HG03064 (cell line): ENCODE results near the gene VDAC2.
"Not testable (repeated sequence)": the region's sequence is repeated elsewhere in the genome, so short reads cannot be mapped to it uniquely, and the experiment has no call there.

Experiments
- ATAC-seq: cut with Tn5 transposase; IDR thresholded peaks from one replicate; pipeline ENCODE4 v1.9.1; 2021; ENCODE audit warnings: low read depth; ENCODE audit not compliant: unreplicated experiment

The VDAC2 gene, protein sequence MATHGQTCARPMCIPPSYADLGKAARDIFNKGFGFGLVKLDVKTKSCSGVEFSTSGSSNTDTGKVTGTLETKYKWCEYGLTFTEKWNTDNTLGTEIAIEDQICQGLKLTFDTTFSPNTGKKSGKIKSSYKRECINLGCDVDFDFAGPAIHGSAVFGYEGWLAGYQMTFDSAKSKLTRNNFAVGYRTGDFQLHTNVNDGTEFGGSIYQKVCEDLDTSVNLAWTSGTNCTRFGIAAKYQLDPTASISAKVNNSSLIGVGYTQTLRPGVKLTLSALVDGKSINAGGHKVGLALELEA

DNA sequence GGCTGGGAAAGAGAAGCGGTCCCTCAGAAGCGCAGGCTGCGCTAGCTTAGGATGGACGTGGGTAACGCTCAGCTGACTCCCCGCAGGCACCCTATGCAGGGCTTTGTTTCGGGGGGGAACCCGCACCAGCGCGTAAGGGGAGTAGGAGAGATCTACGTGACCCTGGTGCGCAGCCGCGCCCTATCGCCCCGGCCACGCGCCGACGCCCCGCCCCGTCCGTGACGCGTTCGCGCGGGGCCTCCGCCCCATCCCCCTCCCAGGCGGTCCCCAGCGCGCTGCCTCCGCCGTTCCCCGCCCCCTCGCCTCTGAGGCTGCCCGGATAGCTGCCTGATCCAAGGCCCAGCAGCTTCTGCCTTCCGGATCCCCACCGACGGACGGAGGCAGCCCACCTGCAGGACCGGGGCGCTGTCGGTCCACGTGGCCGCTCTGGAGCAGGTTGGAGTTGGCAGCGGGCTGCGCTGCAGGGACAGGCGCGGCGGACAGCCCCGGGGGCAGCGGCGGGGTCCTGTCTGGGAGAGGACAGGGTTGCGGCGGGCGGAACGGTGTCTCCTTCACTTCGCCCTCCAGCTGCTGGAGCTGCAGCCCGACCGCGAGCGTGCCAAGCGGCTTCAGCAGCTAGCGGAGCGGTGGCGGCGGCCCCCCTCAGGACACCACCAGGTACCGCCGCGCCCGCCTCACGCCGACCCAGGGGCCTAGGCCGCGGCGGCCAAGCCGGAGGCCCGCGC, at the start of gene VDAC2:
TSS of gene VDAC2 (plus strand) at position 515 of the 725 bp plus-strand sequence. CDS start 363 bp downstream, outside the sequence.
- ATAC-seq, result peak; percentile 82

DNA sequence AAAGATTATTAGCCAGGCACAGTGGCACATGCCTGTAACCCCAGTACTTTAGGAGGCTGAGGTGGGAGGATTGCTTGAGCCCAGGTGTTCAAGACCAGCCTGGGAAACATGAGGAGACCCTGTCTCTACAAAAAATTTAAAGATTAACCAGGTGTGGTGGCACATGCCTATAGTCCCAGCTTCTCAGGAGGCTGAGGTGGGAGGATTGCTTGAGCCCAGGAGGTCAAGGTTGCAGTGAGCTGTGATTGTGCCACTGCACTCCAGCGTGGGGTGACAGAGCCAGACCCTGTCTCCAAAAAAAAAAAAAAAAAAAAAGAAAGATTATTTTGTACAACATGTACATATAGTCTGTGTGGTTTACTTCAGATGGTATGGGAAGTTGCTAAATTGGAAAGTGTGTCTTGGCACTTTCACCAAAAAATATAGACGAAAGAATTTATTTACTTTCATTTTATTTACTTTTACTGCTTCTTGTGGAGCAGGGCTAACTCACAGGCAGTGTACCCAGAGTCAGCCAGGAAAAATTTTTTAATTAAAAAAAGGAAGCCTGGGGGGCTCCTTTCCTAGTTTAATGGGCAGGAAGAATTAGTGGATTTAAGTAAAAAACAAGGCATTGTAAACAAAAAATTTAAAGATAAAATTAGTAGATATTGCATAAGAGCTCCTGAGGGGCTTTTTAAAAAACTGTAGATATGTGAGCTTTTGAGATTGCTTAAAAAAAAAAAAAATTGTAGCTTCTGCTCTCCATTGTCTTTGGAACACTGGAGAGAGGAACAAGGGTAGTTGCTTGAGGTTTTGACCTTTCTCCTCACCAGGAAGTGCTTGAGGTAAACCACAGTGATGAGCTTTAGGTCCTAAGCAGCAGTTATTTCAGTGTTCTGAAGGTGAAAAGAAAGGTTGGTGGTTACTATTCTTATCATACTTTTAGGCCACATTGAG, 44.6 kb upstream of the VDAC2 start:
- peak; percentile 80 for ATAC-seq

DNA sequence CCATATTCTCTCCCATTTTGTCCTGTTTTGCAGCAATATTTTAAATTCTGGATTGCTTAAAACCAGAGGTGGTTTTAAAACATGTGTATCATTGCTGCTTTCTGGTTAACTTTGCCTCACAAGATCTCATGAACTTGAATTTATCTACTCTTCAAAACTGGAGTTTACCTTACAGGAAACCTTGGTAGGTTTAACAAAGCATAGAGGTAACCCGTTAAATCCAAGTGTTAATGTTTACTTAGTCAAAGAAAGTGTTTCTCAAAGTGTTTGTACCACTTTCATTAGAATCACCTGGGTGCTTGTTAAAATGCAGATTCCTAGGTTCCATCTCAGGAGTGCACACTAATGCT, 44.0 kb upstream of the VDAC2 start:
- ATAC-seq, result peak; percentile 34

DNA sequence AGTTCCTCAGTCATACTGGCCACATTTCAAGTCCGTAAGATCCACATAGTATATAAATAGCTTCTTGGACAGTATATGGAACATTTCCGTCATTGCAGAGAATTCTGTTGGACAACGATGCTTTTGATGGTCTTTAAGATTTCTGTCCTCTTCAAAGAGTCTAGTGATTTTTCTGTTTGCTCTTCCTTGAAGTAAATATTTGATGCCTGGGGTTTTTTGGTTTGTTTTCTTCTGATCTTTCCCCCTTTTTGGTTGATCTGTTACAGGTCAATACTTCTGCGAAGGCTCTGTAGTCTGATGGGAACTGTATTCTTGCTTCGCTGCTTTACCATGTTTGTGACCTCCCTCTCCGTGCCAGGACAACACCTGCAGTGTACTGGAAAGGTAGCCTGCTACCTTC, 42.3 kb upstream of the VDAC2 start:
- no peak for ATAC-seq

DNA sequence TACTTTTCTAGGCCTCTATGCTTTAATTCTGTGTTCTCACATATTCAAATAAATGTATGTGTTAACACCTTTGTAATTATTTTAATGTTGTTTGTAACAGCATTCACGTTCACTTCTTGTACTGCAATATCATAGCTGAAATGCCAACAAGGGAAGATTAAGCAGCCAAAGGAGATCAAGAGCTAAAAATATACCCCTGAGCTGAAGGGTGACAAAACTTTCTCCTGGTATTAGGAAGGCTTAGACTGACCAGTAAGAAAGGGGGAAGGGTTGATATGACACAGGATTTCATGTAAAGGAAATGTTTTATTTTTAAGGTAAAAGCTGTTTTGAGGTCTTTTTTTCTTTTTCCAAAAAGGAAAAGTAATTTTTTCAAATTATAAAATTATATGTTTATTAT, 40.4 kb upstream of the VDAC2 start:
- no peak for ATAC-seq

DNA sequence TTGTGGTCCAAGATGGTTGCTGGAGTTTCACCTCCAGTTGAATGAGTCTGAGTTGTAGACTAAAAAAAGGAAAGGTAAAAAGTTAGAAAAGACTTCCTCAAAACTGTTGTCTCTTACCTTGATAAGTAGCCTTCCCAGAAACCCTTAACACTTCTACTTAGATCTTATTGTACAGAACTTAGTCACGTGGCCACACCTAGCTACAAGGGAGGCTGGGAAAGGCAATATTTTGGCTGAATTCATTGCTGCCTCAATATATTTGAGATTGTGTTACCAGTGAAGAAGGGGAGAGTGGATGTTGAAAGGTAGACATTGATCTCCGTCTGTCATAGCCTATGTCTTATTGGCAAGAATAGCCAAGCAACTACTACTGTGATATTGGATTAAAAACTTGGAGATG, 35.5 kb upstream of the VDAC2 start:
- ATAC-seq, result no peak

DNA sequence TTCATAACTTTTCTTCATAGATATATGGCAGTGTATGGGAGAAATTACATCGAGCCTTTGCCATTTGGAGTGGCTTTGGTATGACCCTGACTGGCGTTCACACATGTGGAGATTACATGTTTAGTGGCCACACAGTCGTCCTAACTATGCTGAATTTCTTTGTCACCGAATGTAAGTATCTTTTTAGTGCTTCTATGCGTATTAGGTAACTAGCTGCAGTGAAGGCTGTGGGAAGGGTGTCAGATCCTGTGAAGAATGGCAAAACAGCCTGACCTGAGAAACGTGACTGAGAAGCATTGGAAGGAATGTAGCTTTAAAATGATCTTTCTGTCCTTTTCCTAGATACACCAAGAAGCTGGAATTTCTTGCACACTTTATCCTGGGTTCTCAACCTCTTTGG, 34.5 kb upstream of the VDAC2 start:
- ATAC-seq, result no peak

DNA sequence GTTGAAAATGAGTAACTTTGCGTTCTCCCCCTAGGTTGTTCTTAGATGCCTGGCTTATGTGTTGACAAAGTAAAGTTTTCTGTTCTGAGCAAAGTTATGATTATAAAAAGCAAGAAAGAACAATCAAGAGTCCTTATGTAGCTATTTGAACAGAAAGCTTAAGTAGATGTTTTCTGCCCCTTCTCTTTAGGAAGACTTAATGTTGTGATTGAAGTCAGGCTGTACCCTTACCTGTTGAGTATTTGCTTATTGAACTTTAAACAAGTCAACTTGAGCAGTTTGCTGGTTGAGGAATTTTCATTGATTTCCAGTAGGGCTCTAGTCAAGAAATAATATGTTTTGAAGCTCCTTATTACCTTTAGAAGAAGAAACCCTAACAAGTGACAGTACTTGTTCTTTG, 33.9 kb upstream of the VDAC2 start:
- ATAC-seq, result no peak

DNA sequence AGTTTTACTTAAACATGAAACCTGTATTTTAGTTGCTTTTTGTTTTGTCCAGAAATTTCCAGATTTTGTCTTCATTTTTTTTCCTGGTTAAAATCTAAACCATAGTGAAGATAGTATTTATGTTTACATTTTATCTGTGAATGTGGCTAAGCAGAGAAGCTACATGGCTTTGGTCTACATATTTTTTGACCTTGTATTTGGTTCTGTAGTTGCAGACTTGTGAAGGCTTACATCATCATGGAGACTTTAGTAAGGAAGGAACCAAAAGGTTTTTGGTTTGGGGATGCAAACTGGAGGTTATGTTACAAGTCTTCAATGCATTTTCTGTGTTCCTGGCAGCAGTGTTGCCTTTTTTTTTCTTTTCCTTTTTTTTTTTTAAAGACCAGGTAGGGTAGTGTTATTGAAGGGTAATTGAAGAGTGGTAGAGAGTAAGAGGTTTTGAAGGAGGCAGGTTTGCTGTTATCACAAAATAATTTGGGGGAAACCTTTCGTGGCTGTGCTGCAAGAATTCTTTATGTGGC, 30.9 kb upstream of the VDAC2 start:
- no peak for ATAC-seq

DNA sequence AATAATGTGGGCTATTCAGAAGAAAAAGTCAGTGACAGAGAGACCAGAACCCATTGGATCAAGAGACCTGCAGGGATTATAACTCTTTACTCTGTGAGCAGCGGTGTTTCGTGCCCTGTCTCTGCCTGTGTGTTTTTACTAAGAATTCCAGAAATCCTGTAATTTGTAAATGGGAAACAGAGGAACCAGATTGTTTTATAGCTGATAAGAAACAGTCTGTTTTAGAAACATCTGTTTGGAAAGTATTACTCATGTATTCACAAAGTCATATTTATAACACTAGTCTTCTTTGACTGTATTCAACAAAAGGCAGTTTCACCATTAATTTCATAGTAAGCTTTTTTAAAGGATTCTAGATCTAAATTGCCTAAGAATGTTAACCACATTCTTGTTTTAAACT, 30.0 kb upstream of the VDAC2 start:
- no peak for ATAC-seq

DNA sequence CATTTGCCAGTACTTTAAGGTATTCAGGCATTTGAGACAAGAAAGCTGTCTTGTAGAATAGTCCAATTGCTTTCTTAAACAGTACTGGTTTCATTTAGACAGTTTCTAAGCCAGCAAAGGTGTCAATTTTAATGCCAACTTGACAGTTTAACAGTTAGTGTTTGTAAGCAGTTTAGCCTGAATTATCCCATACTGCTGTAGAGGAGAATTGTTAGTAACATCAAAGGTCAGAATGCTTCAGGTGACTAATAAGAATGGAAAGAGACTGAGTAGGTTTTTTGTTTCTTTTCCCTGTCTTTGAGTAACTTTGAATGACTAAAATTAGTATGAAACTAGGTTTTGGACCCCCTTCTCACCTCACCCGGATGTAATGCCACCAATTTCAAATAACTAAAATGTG, 29.5 kb upstream of the VDAC2 start:
- no peak for ATAC-seq

DNA sequence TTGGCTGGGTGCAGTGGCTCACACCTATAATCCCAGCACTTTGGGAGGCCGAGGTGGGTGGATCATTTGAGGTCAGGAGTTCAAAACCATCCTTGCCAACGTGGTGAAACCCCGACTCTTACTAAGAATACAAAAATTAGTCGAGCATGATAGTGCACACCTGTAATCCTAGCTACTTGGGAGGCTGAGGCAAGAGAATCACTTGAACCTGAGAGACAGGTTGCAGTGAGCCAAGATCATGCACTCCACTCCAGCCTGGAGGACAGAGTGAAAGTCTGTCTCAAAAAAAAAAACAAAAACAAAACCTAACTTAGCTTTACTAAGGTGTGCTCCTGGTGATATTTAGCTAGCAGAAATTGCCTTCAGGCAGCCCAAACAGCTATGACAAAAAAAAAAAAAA, 24.3 kb upstream of the VDAC2 start:
- no peak for ATAC-seq

DNA sequence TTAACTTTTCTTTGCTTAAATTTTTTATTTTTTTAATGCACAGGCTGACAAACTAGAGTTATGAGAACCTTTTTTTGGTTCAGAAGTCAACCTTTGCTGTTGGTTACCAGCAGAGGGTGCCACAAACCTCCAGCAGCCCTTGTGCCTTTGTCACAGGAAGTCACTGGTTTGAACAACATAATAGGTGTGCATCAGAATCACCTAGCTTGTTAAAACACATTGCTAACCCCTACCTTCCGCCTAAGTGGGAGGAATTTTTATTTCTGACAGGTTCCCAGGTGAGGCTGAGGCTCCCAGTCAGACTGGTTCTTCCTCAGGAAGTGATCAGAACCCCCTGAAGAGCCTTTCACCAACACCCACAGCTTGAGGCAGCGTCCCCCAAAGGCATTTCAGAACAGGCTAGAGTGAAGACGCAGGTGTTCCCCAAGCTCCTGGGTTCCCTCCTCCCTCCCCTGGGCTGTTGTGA, 22.6 kb upstream of the VDAC2 start:
- no peak for ATAC-seq

DNA sequence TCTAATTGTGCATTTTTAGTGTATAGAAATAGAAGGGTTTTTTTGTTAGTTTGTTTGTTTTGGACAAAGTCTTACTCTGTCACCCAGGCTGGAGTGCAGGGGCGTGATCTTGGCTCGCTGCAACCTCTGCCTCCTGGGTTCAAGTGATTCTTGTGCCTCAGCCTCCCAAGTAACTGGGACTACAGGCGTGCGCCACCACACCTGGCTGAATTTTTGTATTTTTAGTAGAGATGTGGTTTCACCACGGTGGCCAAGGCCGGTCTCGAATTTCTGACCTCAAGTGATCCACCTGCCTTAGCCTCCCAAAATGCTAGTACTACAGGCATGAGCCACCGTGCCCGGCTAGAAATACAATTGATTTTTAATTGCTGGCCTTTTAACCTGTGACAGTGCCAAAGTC, 22.1 kb upstream of the VDAC2 start:
- ATAC-seq, result not testable (repeated sequence)

DNA sequence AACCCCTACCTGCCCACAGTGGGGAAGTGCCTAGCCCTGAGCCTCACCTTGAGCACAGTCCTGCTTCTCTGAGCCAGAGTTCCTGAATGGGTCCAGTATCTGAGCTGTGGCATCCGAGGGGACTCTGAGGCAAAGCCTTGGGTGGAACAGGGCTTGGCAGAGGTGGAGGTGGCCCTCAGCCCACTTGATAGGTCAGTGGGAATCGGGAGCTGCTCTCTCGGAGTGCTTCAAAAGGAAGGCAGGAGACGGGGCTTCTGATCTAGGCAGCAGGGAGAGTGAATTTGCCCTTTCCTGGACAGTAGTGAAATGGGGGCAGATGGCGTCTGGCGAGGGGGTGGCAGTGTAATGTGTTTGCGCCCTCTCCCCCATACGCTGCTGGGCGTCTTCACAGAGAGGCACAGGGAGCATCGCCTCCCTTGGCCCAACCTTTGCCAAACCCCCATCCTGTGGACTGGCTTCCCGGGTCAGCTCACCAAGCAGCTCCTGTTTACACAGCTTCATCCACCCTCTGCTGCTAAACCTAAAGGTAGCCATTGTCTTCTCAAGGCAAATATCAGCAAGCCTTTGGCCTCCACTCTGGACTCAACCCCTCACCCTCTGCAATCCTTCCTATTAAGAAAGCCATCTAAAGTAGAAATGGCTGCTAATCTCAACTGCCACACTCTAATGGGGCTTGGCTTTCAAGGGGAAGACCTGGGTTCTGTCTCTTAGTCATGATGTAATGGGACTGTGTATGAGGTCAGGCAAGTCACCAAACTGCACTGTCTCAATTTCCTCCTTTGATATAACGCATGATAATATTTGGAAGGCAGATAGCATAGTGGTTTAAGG, 21.1 kb upstream of the VDAC2 start:
- no peak for ATAC-seq

DNA sequence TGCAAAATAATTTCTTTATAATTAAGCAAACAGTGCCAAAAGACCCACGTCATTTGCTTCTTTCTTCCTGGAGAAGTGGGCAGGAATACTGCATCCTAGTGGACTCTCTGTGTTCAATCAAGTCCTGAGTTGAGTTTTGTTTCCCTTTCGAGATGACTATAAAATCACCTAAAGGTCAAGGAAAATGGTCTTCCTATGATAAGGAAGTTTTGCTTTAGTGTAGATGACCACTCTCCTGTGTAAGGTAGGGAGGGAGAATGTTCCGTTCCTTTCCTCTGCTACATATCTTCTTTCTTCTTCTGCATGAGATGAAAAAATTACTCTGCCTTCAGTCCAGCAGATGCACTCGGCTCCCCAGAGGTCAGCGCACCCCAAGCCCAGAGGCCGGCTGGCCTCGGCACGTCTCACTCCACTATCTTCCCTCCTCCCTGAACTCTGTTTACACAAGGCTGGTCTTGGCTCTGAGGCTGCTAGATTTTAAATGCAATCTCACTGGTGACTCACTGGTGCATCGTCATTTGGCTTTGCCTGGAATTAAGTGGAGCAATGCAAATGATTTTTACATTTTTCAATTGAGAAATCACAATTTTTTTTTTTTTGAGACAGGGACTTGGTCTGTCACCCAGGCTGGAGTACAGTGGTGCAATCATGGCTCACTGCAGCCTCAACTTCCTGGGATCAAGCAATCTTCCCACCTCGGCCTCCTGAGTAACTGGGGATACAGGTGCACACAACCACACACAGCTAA, 18.6 kb upstream of the VDAC2 start:
- no peak for ATAC-seq

DNA sequence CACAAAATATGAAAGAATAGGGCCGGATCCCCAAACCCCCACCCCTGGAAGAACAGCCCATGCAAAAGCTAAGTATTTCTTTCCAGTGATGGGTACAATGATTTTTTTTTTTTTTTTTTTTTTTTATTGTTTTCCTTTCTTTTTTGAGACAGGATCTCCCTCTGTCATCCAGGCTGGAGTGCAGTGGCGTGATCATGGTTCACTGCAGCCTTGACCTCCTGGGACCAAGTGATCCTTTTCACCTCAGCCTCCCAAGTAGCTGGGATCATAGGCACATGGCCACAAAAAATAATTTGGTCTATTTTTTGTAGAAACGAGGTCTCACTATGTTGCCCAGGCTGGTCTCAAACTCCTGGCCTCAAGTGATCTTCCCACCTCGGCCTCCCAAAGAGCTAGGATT, 16.0 kb upstream of the VDAC2 start:
- not testable (repeated sequence) for ATAC-seq

DNA sequence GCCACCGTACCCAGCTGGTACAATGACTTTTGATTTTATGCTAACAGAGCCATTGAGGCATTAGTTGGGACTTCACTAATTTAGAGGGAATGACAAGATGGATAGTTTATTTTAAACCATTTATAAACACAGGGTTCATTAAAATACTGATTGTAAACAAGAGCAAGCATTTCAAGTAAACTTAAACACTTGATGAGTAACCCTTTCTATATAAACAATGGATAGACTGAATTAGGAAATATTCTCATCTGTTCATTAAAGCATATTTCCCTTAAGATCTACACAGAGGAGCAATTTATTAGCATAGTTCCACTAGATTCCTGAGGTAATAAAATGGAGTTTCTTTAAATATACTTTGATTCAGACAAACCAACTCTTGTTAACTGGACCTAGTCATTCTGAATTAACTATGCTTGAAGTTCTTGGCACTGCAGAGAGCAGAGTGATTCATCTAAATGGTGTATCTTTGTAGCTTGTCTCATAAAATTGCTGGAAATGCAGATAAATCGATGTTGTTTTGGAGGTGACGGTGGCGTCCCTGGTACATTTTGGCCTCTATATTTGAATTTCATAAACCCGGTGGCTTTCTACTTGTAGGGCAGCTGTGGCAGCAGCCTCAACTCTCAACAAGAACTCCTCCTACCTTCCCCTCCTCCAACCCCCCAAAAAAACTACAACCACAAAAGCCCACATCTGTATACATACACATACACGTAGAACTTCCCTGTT, 15.4 kb upstream of the VDAC2 start:
- no peak for ATAC-seq

DNA sequence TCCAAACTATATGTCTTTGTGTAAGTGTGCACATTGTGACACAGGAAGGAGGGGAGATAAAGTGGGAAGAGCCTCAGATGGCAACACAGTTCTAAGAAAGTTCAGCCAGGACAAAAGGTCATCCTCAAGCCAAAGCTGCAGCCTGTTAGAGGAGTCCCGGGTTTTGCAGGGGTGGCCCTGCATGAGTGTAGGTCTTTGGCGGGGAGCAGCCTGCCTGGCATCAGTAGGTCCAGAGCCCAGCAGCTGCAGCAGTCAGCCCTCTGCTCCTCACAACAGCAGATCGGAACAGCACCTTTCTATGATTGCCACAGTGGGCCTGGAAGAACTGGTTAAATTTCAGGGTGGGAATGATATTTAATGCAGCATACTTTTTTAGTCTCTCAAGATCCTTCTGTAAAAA, 13.5 kb upstream of the VDAC2 start:
- ATAC-seq, result no peak
